ENCODE data around the gene MID1.

The MID1 gene

DNA sequence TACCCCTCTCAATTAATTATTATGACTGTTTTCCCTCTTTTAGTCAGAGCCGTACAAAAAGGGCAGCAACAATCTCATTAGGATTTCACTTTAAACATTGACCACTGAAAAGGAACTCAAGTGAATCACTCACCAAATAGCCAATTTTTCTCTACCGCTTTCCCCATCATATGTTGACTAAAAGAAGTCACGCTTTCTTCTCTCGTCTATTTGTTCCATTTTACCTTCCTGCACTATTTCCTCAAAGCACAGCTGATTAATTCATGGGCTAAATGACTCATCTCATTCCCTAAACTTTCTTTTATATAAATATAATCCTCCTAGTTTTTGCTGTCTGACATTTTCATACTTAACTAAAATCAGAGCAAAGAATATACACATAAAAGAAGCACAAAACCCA is 8.2 kb downstream of the MID1 start:
- Histone ChIP-seq H3K4me1 (ENCODE audit: insufficient read depth, low read length, poor library complexity, severe bottlenecking) (no peaks in the 10 kb centered on the region), H3K79me2 (ENCODE audit: insufficient read depth, low read length) (no peaks in the 10 kb centered on the region), H3K9me3 (ENCODE audit: insufficient read depth, low read depth, low read length) (no peaks in the 10 kb centered on the region), H3K4me2 (ENCODE audit: low read depth, low read length, poor library complexity, severe bottlenecking) (no peak overlapping the region), H2AFZ (ENCODE audit: low read length) (no peak overlapping the region), H3K36me3 (ENCODE audit: insufficient read depth, low read length) (no peaks in the 10 kb centered on the region), H3K9me2 (replicated peaks; ENCODE audit: low read depth, low read length) (no peaks in the 10 kb centered on the region), H3K9ac (ENCODE audit: low read depth, low read length, poor library complexity, severe bottlenecking) (no peak overlapping the region), H3F3A (ENCODE audit: low read depth) (no peaks in the 10 kb centered on the region), H3K27me3 (ENCODE audit: insufficient read depth, low read length, poor library complexity, severe bottlenecking) (no peaks in the 10 kb centered on the region), H3K4me3 (ENCODE audit: low read length, poor library complexity, severe bottlenecking) (no peak overlapping the region), H4K20me1 (ENCODE audit: insufficient read depth, low read length, poor library complexity, severe bottlenecking) (no peaks in the 10 kb centered on the region)
- TF ChIP-seq, protein P1, sequence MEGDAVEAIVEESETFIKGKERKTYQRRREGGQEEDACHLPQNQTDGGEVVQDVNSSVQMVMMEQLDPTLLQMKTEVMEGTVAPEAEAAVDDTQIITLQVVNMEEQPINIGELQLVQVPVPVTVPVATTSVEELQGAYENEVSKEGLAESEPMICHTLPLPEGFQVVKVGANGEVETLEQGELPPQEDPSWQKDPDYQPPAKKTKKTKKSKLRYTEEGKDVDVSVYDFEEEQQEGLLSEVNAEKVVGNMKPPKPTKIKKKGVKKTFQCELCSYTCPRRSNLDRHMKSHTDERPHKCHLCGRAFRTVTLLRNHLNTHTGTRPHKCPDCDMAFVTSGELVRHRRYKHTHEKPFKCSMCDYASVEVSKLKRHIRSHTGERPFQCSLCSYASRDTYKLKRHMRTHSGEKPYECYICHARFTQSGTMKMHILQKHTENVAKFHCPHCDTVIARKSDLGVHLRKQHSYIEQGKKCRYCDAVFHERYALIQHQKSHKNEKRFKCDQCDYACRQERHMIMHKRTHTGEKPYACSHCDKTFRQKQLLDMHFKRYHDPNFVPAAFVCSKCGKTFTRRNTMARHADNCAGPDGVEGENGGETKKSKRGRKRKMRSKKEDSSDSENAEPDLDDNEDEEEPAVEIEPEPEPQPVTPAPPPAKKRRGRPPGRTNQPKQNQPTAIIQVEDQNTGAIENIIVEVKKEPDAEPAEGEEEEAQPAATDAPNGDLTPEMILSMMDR (conservative IDR thresholded peaks at IDR 0.05; ENCODE audit: low read length), result no peak
- no peak for TF ChIP-seq EZH2phosphoT487 (IDR thresholded peaks at IDR 0.05; ENCODE audit: borderline replicate concordance)

DNA sequence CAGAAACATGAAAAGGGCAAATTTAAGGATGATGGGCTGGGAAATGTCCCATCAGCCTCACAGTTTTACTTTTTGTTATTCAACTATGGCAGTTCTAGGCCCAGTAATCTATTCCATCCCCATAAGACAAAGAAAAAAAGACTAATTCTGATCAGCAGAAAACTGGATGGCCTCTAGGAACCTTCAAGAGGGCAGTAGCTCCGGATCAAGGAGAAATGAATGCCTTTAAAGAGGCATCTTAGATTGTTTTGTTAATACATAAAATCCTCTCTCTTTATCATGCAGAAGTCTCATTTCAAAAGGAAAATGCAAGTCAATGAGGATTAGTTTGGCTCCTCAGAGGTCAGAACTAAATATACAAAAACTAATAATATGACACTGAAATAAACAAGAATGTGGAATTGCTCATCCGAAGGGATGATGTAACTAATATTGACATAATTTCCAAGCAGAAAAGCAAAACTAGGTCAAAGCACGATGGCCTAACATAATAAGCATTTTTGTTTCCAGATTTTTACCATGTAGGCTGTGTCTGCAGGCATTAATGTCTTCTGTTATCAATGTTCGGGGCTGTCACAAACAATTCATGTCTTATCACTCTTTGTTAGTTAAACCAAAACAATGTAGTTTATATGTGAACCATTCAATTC is 8.8 kb downstream of the MID1 start:
- no peak overlapping the region for H3K4me2 ChIP-seq (ENCODE audit: low read depth, low read length, poor library complexity, severe bottlenecking)
- TF ChIP-seq EZH2phosphoT487 (IDR thresholded peaks at IDR 0.05; ENCODE audit: borderline replicate concordance), result no peak
- TF ChIP-seq, protein P1 (conservative IDR thresholded peaks at IDR 0.05; ENCODE audit: low read length), result no peak
- no peaks in the 10 kb centered on the region for H3K79me2 ChIP-seq (ENCODE audit: insufficient read depth, low read length)
- H3K4me3 ChIP-seq (ENCODE audit: low read length, poor library complexity, severe bottlenecking), result no peak overlapping the region
- H3F3A ChIP-seq (ENCODE audit: low read depth), result no peaks in the 10 kb centered on the region
- H3K9me3 ChIP-seq (ENCODE audit: insufficient read depth, low read depth, low read length), result no peaks in the 10 kb centered on the region
- H3K9ac ChIP-seq (ENCODE audit: low read depth, low read length, poor library complexity, severe bottlenecking), result no peak overlapping the region
- no peaks in the 10 kb centered on the region for H3K9me2 ChIP-seq (replicated peaks; ENCODE audit: low read depth, low read length)
- no peaks in the 10 kb centered on the region for H3K4me1 ChIP-seq (ENCODE audit: insufficient read depth, low read length, poor library complexity, severe bottlenecking)
- no peak overlapping the region for H2AFZ ChIP-seq (ENCODE audit: low read length)
- H4K20me1 ChIP-seq (ENCODE audit: insufficient read depth, low read length, poor library complexity, severe bottlenecking), result no peaks in the 10 kb centered on the region
- H3K36me3 ChIP-seq (ENCODE audit: insufficient read depth, low read length), result no peaks in the 10 kb centered on the region
- H3K27me3 ChIP-seq (ENCODE audit: insufficient read depth, low read length, poor library complexity, severe bottlenecking), result no peaks in the 10 kb centered on the region

DNA sequence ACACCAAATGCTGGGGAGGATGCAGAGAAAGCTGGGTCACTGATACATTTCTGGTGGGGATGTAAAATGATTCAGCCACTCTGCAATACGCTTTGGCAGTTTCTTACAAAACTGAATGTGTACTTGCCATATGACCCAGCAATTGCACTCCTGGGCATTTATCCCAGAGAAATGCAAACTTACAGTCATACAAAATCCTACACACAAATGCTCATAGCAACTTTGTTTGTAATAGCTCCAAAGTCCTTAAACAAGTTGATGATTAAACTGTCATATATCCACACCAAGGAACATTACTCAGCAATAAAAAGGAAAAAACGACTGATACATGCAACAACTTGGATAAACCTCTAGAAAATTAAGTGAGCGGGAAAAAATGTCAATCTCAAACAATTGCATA is 12.3 kb downstream of the MID1 start:
- Histone ChIP-seq H3K79me2 (ENCODE audit: insufficient read depth, low read length) (no peaks in the 10 kb centered on the region), H3K4me2 (ENCODE audit: low read depth, low read length, poor library complexity, severe bottlenecking) (no peak overlapping the region), H3K36me3 (ENCODE audit: insufficient read depth, low read length) (no peaks in the 10 kb centered on the region), H3K9me2 (replicated peaks; ENCODE audit: low read depth, low read length) (no peaks in the 10 kb centered on the region), H3F3A (ENCODE audit: low read depth) (no peaks in the 10 kb centered on the region), H3K9ac (ENCODE audit: low read depth, low read length, poor library complexity, severe bottlenecking) (no peak overlapping the region), H2AFZ (ENCODE audit: low read length) (no peak overlapping the region), H4K20me1 (ENCODE audit: insufficient read depth, low read length, poor library complexity, severe bottlenecking) (no peaks in the 10 kb centered on the region), H3K4me3 (ENCODE audit: low read length, poor library complexity, severe bottlenecking) (no peak overlapping the region), H3K4me1 (ENCODE audit: insufficient read depth, low read length, poor library complexity, severe bottlenecking) (no peaks in the 10 kb centered on the region), H3K27me3 (ENCODE audit: insufficient read depth, low read length, poor library complexity, severe bottlenecking) (no peaks in the 10 kb centered on the region), H3K9me3 (ENCODE audit: insufficient read depth, low read depth, low read length) (no peaks in the 10 kb centered on the region)
- TF ChIP-seq, protein P1 (conservative IDR thresholded peaks at IDR 0.05; ENCODE audit: low read length), result no peak
- no peak for TF ChIP-seq EZH2phosphoT487 (IDR thresholded peaks at IDR 0.05; ENCODE audit: borderline replicate concordance)
